A549 (cell line): Measurements from ENCODE around the gene ARID5B. TPM values are rescaled to one million over a fixed set of nuclear protein-coding genes. Genes with fewer than 3 reads are reported as not detected.

Experiments used
- ATAC-seq, 2 experiments: fragments of 200-7000 bp in 1 of 2; fragments of >200 bp in 1 of 2; cut with Nextera tagmentation in 1 of 2; cut with Tn5 transposase in 1 of 2; 3 replicates each; pipeline versions ENCODE4 v1.8.0 to v1.9.1; 2018 to 2020; ENCODE audit warnings: mild to moderate bottlenecking in 1 of 2, moderate library complexity in 1 of 2
- CTCF ChIA-PET: fragments of 300-600 bp; sonication (Branson Sonifier 250); formaldehyde crosslinking; extraction: SDS; loops from one replicate; lab custom pipeline; 2021; ENCODE audit warnings: antibody characterized with exemption, inconsistent platforms; lab: Yijun Ruan, JAX
- POLR2A ChIA-PET: fragments of 350-600 bp; formaldehyde crosslinking; extraction: SDS; loops from one replicate; lab custom pipeline; 2021; ENCODE audit warnings: antibody characterized with exemption, inconsistent platforms; lab: Yijun Ruan, JAX
- DNase-seq, 2 experiments: peaks; one replicate each; pipeline versions ENCODE4 v3.0.0 to v3.0.0-alpha.2; 2011 to 2016; ENCODE audit warnings: low read depth in 1 of 2, low spot score in 1 of 2
- FAIRE-seq: peaks from 2 replicates; lab custom pipeline; 2011; peaks lifted over from hg19 to GRCh38; lab: Jason Lieb, UNC
- H3K27ac ChIP-seq, 2 experiments: fragments of >200 bp; sonication (Bioruptor Twin); formaldehyde crosslinking; 3 replicates each; pipeline ENCODE4 v1.5.1; 2016 to 2017
- H3K4me1 ChIP-seq: fragments of >200 bp; sonication (Bioruptor Twin); formaldehyde crosslinking; 3 replicates; pipeline ENCODE4 v1.6.1; 2016
- H3K4me2 ChIP-seq: fragments of >200 bp; sonication (Bioruptor Twin); formaldehyde crosslinking; 3 replicates; pipeline ENCODE4 v1.6.1; 2016
- H3K4me3 ChIP-seq: fragments of >200 bp; sonication (Bioruptor Twin); formaldehyde crosslinking; 3 replicates; pipeline ENCODE4 v1.5.1; 2016
- H3K9me3 ChIP-seq: fragments of >200 bp; sonication (Bioruptor Twin); formaldehyde crosslinking; 3 replicates; pipeline ENCODE4 v1.6.1; 2016
- BHLHE40 ChIP-seq: IDR thresholded peaks from 2 replicates; pipeline ENCODE4 v1.6.1; 2012; ENCODE audit warnings: low read depth, low read length, inconsistent platforms
- CBX2 ChIP-seq: fragments of 200-600 bp; sonication (generic); IDR thresholded peaks from 2 replicates; pipeline ENCODE4 v1.6.1; 2016; ENCODE audit warnings: low read depth, mild to moderate bottlenecking, borderline replicate concordance
- EHF ChIP-seq: fragments of 250-450 bp; sonication (Bioruptor Pico); IDR thresholded peaks from 2 replicates; pipeline ENCODE4 v1.5.0; 2020; ENCODE audit warnings: mild to moderate bottlenecking
- HDAC2 ChIP-seq: fragments of 200-600 bp; sonication (generic); IDR thresholded peaks from 2 replicates; pipeline ENCODE4 v1.6.1; 2016
- HOXA7 ChIP-seq: fragments of 250-450 bp; sonication (Bioruptor Pico); IDR thresholded peaks from 2 replicates; pipeline ENCODE4 v1.5.0; 2020; ENCODE audit warnings: mild to moderate bottlenecking, moderate library complexity
- JUNB ChIP-seq: fragments of >200 bp; sonication (Bioruptor Twin); formaldehyde crosslinking; IDR thresholded peaks from 2 replicates; pipeline ENCODE4 v1.6.1; 2016
- MAFK ChIP-seq: fragments of 450-650 bp; IDR thresholded peaks from 2 replicates; pipeline ENCODE4 v1.6.1; 2014; ENCODE audit not compliant: partially characterized antibody
- MYC ChIP-seq: IDR thresholded peaks from 2 replicates; pipeline ENCODE4 v1.6.1; 2012; ENCODE audit warnings: mild to moderate bottlenecking, inconsistent platforms, low read length, improper control_type of control experiment, borderline replicate concordance
- NFE2L2 ChIP-seq: fragments of 150-350 bp; conservative IDR thresholded peaks from 2 replicates; pipeline ENCODE4 v1.6.1; 2014; ENCODE audit warnings: low read length
- PHF8 ChIP-seq: fragments of 200-600 bp; sonication (generic); IDR thresholded peaks from 2 replicates; pipeline ENCODE4 v1.6.1; 2016; ENCODE audit warnings: low read depth, mild to moderate bottlenecking, antibody characterized with exemption, moderate library complexity, borderline replicate concordance
- POLR2AphosphoS2 ChIP-seq: conservative IDR thresholded peaks from 2 replicates; pipeline ENCODE4 v1.6.1; 2012; ENCODE audit warnings: low read length, improper control_type of control experiment, inconsistent platforms
- RAD21 ChIP-seq, 2 experiments: fragments of >200 bp in 1 of 2; sonication (Bioruptor Twin) in 1 of 2; formaldehyde crosslinking in 1 of 2; IDR thresholded peaks in 1 of 2; conservative IDR thresholded peaks in 1 of 2; 2 replicates in 1 of 2; 3 replicates in 1 of 2; pipeline ENCODE4 v1.6.1; 2012 to 2018; ENCODE audit warnings: inconsistent platforms in 1 of 2
- RARB ChIP-seq: fragments of 250-450 bp; sonication (Bioruptor Pico); IDR thresholded peaks from 2 replicates; pipeline ENCODE4 v1.8.0; 2021; ENCODE audit warnings: mild to moderate bottlenecking, moderate library complexity
- RNF2 ChIP-seq: fragments of 200-600 bp; sonication (generic); IDR thresholded peaks from 2 replicates; pipeline ENCODE4 v1.6.1; 2016; ENCODE audit warnings: low read depth, mild to moderate bottlenecking, antibody characterized with exemption, moderate library complexity, borderline replicate concordance
- SMC3 ChIP-seq: fragments of >200 bp; sonication (Bioruptor Twin); formaldehyde crosslinking; IDR thresholded peaks from 3 replicates; pipeline ENCODE4 v1.6.1; 2018; ENCODE audit warnings: inconsistent platforms
- WGBS: methylation state at CpG from one replicate; pipeline ENCODE4 v1.1.6; 2017; ENCODE audit errors: missing lambda C conversion rate; 5-methylcytosine and 5-hydroxymethylcytosine counted together
- polyA minus RNA-seq: library from RNA; depleted of rRNA, polyadenylated mRNA; stranded (reverse); fragments of >200 nt; gene quantifications from 2 replicates; pipeline ENCODE4 v1.2.3, GENCODE V29; 2011; rRNA and poly(A)+ RNA removed
- polyA plus RNA-seq, 4 experiments: library from polyadenylated mRNA; depleted of rRNA in 3 of 4; stranded (reverse); fragments of >200 nt; fragmentation: RNase III in 1 of 4; extraction: RNeasy Plus Mini Kit Qiagen cat#74134 plus additional on column Dnase treatment in 1 of 4; gene quantifications; 2 replicates in 3 of 4; 3 replicates in 1 of 4; pipeline ENCODE4 v1.2.3, GENCODE V29; 2011 to 2017
- TF ChIP-seq, protein P1 (sequence below): IDR thresholded peaks from 2 replicates; pipeline ENCODE4 v1.6.1; 2012; ENCODE audit warnings: low read depth, borderline replicate concordance
- TF ChIP-seq, protein P2 (sequence below): IDR thresholded peaks from 2 replicates; pipeline ENCODE4 v1.6.1; 2012
- TF ChIP-seq, protein P3 (sequence below): fragments of 450-650 bp; IDR thresholded peaks from 2 replicates; pipeline ENCODE4 v1.6.1; 2014; ENCODE audit warnings: antibody characterized with exemption
- TF ChIP-seq, protein P4 (sequence below): fragments of 250-450 bp; sonication (Bioruptor Pico); IDR thresholded peaks from 2 replicates; pipeline ENCODE4 v1.5.0; 2020; ENCODE audit warnings: low read depth, mild to moderate bottlenecking, moderate library complexity

Gene ARID5B, protein sequence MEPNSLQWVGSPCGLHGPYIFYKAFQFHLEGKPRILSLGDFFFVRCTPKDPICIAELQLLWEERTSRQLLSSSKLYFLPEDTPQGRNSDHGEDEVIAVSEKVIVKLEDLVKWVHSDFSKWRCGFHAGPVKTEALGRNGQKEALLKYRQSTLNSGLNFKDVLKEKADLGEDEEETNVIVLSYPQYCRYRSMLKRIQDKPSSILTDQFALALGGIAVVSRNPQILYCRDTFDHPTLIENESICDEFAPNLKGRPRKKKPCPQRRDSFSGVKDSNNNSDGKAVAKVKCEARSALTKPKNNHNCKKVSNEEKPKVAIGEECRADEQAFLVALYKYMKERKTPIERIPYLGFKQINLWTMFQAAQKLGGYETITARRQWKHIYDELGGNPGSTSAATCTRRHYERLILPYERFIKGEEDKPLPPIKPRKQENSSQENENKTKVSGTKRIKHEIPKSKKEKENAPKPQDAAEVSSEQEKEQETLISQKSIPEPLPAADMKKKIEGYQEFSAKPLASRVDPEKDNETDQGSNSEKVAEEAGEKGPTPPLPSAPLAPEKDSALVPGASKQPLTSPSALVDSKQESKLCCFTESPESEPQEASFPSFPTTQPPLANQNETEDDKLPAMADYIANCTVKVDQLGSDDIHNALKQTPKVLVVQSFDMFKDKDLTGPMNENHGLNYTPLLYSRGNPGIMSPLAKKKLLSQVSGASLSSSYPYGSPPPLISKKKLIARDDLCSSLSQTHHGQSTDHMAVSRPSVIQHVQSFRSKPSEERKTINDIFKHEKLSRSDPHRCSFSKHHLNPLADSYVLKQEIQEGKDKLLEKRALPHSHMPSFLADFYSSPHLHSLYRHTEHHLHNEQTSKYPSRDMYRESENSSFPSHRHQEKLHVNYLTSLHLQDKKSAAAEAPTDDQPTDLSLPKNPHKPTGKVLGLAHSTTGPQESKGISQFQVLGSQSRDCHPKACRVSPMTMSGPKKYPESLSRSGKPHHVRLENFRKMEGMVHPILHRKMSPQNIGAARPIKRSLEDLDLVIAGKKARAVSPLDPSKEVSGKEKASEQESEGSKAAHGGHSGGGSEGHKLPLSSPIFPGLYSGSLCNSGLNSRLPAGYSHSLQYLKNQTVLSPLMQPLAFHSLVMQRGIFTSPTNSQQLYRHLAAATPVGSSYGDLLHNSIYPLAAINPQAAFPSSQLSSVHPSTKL
- polyA plus RNA-seq (2011; rRNA removed) (1.6 and 1.7 TPM in 2 replicates), polyA plus RNA-seq (2017; fragmentation: RNase III; extraction: RNeasy Plus Mini Kit Qiagen cat#74134 plus additional on column Dnase treatment) (0.75 to 0.91 TPM (median 0.84 TPM) in 3 replicates), polyA minus RNA-seq (5.8 and 5.9 TPM in 2 replicates)
- polyA plus RNA-seq (2012; cell fraction: cytosol; rRNA removed) = 0.29 and 0.40 TPM in 2 replicates
- polyA plus RNA-seq (2012; cell fraction: nucleus; rRNA removed) = 0.31 and 0.59 TPM in 2 replicates

DNA sequence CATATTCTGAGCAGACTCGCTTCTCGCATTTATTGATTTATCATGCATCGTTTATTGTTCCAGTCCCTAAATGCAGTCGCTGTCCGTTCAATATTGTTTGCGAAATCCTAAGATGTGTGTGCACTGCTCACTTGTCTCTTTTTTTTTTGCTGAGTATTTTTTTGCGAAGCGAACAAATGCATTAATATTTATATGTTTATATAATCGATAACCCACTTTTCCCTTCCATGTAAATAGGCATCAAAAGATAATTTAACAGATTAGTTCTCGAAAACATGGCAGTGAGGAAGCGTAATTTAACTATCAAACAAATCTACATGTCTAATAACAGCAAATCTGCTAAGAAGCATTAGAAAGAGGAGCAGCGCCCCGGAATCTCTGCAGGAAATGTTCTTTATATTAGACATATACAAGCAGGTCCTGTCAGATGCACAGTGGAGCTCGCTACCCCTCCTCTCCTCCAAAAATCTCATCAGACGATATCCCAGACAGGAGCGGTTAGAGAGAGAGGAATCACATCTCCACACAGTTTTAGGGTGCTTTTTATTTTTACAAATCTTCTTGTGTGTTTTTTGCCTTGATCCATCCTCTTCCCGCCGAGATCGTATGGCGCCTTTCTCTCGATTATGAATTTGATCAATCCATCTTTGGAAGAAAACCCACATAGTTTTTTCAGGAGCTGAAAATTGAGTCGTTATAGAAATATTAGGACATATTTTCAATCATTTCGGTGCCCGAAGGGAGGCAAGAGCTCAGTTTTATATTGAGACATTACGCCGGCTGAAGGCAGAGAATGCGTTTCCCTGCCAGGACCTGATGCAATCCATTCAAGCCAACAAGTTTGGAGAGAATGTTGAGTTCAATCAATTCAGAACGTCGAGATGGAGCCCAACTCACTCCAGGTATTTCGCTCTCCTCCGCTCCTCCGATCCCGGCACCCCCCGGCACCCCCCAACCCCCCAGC is at the start of gene ARID5B:
TSS of gene ARID5B (plus strand) at position 871 of the 964 bp plus-strand sequence. CDS start at position 882, 11 bp downstream.
- DNase-seq = peak; percentile 68 to 83
- TF ChIP-seq EHF (CRISPR knock-in tag) = no peak
- no peak for TF ChIP-seq BHLHE40
- TF ChIP-seq PHF8 = no peak
- TF ChIP-seq HDAC2 = no peak
- TF ChIP-seq, protein P1, sequence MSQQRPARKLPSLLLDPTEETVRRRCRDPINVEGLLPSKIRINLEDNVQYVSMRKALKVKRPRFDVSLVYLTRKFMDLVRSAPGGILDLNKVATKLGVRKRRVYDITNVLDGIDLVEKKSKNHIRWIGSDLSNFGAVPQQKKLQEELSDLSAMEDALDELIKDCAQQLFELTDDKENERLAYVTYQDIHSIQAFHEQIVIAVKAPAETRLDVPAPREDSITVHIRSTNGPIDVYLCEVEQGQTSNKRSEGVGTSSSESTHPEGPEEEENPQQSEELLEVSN = no peak
- TF ChIP-seq MAFK = no peak
- no peak for TF ChIP-seq RAD21 (conservative IDR thresholded peaks at IDR 0.05 in 1 of 2, IDR thresholded peaks at IDR 0.05 in 1 of 2)
- TF ChIP-seq MYC = no peak
- TF ChIP-seq RARB (CRISPR knock-in tag) = no peak
- TF ChIP-seq CBX2 = no peak
- no peak for TF ChIP-seq RNF2
- TF ChIP-seq JUNB = no peak
- TF ChIP-seq, protein P2, sequence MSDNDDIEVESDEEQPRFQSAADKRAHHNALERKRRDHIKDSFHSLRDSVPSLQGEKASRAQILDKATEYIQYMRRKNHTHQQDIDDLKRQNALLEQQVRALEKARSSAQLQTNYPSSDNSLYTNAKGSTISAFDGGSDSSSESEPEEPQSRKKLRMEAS = no peak
- no peak for TF ChIP-seq POLR2AphosphoS2
- no peak for TF ChIP-seq HOXA7
- TF ChIP-seq, protein P3, sequence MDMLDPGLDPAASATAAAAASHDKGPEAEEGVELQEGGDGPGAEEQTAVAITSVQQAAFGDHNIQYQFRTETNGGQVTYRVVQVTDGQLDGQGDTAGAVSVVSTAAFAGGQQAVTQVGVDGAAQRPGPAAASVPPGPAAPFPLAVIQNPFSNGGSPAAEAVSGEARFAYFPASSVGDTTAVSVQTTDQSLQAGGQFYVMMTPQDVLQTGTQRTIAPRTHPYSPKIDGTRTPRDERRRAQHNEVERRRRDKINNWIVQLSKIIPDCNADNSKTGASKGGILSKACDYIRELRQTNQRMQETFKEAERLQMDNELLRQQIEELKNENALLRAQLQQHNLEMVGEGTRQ = no peak
- TF ChIP-seq NFE2L2 = no peak
- TF ChIP-seq, protein P4, sequence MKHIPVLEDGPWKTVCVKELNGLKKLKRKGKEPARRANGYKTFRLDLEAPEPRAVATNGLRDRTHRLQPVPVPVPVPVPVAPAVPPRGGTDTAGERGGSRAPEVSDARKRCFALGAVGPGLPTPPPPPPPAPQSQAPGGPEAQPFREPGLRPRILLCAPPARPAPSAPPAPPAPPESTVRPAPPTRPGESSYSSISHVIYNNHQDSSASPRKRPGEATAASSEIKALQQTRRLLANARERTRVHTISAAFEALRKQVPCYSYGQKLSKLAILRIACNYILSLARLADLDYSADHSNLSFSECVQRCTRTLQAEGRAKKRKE (CRISPR knock-in tag) = no peak
- no peak for TF ChIP-seq SMC3
- TF ChIP-seq, all 56 proteins: peak for 0
- CTCF ChIA-PET = interaction anchor here (1.4 to 3.2 kb wide), 3 partner anchors 26 to 344 kb away, joined by 4 to 9 read pairs (median 7); no protein-coding TSS in a partner anchor
- ATAC-seq (peak in 1 of 2 experiments; percentile 45; a peak in 3 of 6 replicates), FAIRE-seq (no peak)
- Histone ChIP-seq H3K27ac (peak within 1 kb of the TSS; percentile 85 to 91), H3K4me2 (peak within 1 kb of the TSS; percentile 77), H3K4me1 (peaks cover 45% of the 10 kb centered on the region), H3K9me3 (no peaks in the 10 kb centered on the region), H3K4me3 (peak within 1 kb of the TSS; percentile 59)
- 1% methylated on average over 33 of the region's 34 CpGs for WGBS
- POLR2A ChIA-PET = no interaction called here
